ENCODE measurements around the gene ANGPTL5. TPM values are rescaled to one million over a fixed set of nuclear protein-coding genes. Genes with fewer than 3 reads are reported as not detected.

The ANGPTL5 gene
- polyA plus RNA-seq, 3 donors: not detected

DNA sequence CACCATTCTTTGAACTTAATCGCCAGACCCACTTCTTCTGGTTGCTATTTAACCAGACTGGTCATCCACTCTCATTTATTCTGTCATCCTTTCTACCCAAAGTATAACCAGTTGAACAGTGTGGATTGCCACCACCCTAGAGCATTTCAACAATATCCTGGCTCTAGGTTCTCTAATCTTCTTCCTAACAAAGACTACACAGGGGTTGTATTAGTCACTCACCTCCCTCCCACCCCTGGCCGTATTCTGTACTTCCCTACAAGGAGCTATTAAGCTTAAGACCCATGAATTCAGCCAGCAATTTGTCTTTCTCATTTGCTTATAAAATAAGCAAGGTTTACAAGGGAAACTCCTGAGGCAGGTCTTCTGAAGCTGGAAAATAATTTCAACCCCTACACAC is 48.4 kb downstream of the ANGPTL5 start:
- Histone ChIP-seq H3K27ac (ENCODE audit: low read depth in 1 of 2, low read length in 2 of 2) (no peak overlapping the region), H3K9ac (ENCODE audit: insufficient read depth, low read length, poor library complexity, severe bottlenecking) (no peak overlapping the region), H3K36me3 (replicated peaks in 1 of 2; ENCODE audit: control insufficient read depth in 1 of 2, insufficient read depth in 2 of 2, low read length in 2 of 2) (no peaks in the 10 kb centered on the region), H3K79me2 (ENCODE audit: insufficient read depth, low read length) (no peaks in the 10 kb centered on the region), H3K4me3 (replicated peaks in 1 of 3; ENCODE audit: low read depth in 2 of 3, low read length in 3 of 3) (no peak overlapping the region), H3K27me3 (ENCODE audit: control insufficient read depth in 2 of 2, insufficient read depth in 2 of 2, low read length in 2 of 2) (no peaks in the 10 kb centered on the region), H3K4me1 (ENCODE audit: control insufficient read depth in 1 of 2, insufficient read depth in 2 of 2, low read length in 2 of 2) (no peaks in the 10 kb centered on the region), H4K20me1 (ENCODE audit: insufficient read depth, low read length) (no peaks in the 10 kb centered on the region), H2AFZ (ENCODE audit: insufficient read depth, low read depth, low read length, poor library complexity, severe bottlenecking) (no peak overlapping the region), H3K9me3 (replicated peaks in 1 of 2; ENCODE audit: control insufficient read depth in 1 of 2, insufficient read depth in 1 of 2, low read length in 2 of 2) (no peaks in the 10 kb centered on the region), H3K4me2 (replicated peaks; ENCODE audit: extremely low read depth, low read length, poor library complexity, severe bottlenecking) (no peak overlapping the region)
- TF ChIP-seq, protein P1, sequence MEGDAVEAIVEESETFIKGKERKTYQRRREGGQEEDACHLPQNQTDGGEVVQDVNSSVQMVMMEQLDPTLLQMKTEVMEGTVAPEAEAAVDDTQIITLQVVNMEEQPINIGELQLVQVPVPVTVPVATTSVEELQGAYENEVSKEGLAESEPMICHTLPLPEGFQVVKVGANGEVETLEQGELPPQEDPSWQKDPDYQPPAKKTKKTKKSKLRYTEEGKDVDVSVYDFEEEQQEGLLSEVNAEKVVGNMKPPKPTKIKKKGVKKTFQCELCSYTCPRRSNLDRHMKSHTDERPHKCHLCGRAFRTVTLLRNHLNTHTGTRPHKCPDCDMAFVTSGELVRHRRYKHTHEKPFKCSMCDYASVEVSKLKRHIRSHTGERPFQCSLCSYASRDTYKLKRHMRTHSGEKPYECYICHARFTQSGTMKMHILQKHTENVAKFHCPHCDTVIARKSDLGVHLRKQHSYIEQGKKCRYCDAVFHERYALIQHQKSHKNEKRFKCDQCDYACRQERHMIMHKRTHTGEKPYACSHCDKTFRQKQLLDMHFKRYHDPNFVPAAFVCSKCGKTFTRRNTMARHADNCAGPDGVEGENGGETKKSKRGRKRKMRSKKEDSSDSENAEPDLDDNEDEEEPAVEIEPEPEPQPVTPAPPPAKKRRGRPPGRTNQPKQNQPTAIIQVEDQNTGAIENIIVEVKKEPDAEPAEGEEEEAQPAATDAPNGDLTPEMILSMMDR (IDR thresholded peaks at IDR 0.05): no peak
- no peak for DNase-seq
- Mint-ChIP-seq H3K4me3 (no peak overlapping the region), H3K4me1 (no peaks in the 10 kb centered on the region), H3K36me3 (no peaks in the 10 kb centered on the region), H3K27ac (no peak overlapping the region), H3K27me3 (ENCODE audit: low read depth in 3 of 3) (no peaks in the 10 kb centered on the region), H3K9me3 (peaks cover 0 to 3% (median 0%) of the 10 kb centered on the region in 7 donors)
- intact Hi-C loops (cut with micrococcal nuclease): loop anchor here (10.0 kb wide), 1 partner anchor 137 kb away; no protein-coding TSS in a partner anchor
- WGBS (ENCODE audit: insufficient coverage): 100% methylated on average over 1 of the region's 2 CpGs

DNA sequence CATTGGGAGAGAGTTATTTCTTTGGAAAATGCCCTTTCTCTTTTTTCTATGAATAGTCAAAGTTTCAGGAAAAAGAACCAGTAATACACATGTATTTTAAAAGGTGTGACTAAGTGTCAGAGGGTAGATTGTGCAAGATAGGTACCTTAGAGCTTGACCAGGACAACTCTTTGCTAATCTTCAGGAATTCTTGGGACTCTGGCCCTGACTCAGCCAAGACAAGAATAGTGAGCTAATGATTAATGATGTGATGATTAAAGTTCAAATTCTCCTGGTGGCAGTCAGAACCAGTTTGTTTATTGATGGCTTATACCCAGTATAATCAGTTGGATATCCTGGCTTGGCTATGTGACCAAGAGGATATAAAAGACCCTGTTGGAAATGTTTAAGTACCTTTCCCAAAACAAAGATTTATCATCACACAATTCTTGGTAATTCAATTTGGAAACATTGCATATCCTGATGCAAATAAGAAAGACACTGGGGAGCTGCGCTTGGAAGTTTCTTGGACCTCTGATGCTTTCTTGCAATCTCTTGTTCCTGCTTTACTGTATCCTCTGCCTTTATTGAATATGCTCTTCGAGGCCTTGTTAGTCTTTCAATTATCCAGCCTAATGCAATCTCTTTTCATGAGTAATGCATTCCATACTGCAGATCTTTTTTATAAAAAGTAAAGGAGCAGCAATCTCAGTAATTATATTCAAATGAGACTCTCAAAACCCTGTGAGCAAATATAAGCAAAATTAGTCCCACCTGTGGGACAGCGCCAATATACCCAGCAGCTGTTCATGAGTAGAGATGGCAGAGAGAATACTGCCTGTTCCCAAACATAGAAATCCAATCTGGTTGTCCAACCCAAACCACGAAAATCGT is 49.5 kb downstream of the ANGPTL5 start:
- 70% methylated on average over 1 of the region's 5 CpGs for WGBS (ENCODE audit: insufficient coverage)
- Mint-ChIP-seq H3K9me3 (peaks cover 0 to 3% (median 0%) of the 10 kb centered on the region in 7 donors), H3K36me3 (no peaks in the 10 kb centered on the region), H3K4me3 (no peak overlapping the region), H3K27me3 (ENCODE audit: low read depth in 3 of 3) (peaks cover 0 to 2% (median 0%) of the 10 kb centered on the region in 3 donors), H3K27ac (no peak overlapping the region), H3K4me1 (no peaks in the 10 kb centered on the region)
- no peak overlapping the region for H3K4me3 ChIP-seq (replicated peaks in 1 of 3; ENCODE audit: low read depth in 2 of 3, low read length in 3 of 3)
- H3K36me3 ChIP-seq (replicated peaks in 1 of 2; ENCODE audit: control insufficient read depth in 1 of 2, insufficient read depth in 2 of 2, low read length in 2 of 2): no peaks in the 10 kb centered on the region
- intact Hi-C loops (cut with micrococcal nuclease): loop anchor here (10.0 kb wide), 1 partner anchor 138 kb away; no protein-coding TSS in a partner anchor
- no peaks in the 10 kb centered on the region for H4K20me1 ChIP-seq (ENCODE audit: insufficient read depth, low read length)
- no peaks in the 10 kb centered on the region for H3K27me3 ChIP-seq (ENCODE audit: control insufficient read depth in 2 of 2, insufficient read depth in 2 of 2, low read length in 2 of 2)
- H3K79me2 ChIP-seq (ENCODE audit: insufficient read depth, low read length): no peaks in the 10 kb centered on the region
- no peak for DNase-seq
- H3K4me1 ChIP-seq (ENCODE audit: control insufficient read depth in 1 of 2, insufficient read depth in 2 of 2, low read length in 2 of 2): no peaks in the 10 kb centered on the region
- H3K27ac ChIP-seq (ENCODE audit: low read depth in 1 of 2, low read length in 2 of 2): no peak overlapping the region
- no peak overlapping the region for H3K9ac ChIP-seq (ENCODE audit: insufficient read depth, low read length, poor library complexity, severe bottlenecking)
- H2AFZ ChIP-seq (ENCODE audit: insufficient read depth, low read depth, low read length, poor library complexity, severe bottlenecking): no peak overlapping the region
- no peak overlapping the region for H3K4me2 ChIP-seq (replicated peaks; ENCODE audit: extremely low read depth, low read length, poor library complexity, severe bottlenecking)
- TF ChIP-seq, protein P1 (IDR thresholded peaks at IDR 0.05): no peak
- H3K9me3 ChIP-seq (replicated peaks in 1 of 2; ENCODE audit: control insufficient read depth in 1 of 2, insufficient read depth in 1 of 2, low read length in 2 of 2): no peaks in the 10 kb centered on the region
